CD4-positive, alpha-beta memory T cell (primary cell): ENCODE measurements around the gene TACR2. TPM values are rescaled to one million over a fixed set of nuclear protein-coding genes. Genes with fewer than 3 reads are reported as not detected.
A peak's percentile ranks its signal among the peaks of the same experiment; 100 is the strongest.

Experiments
- CTCF ChIA-PET: fragments of 350-600 bp; sonication (Branson Sonifier 250); formaldehyde crosslinking; loops from one replicate; lab custom pipeline; 2021; ENCODE audit warnings: inconsistent platforms; ENCODE audit not compliant: partially characterized antibody; lab: Charles Lee
- POLR2A ChIA-PET: fragments of 350-600 bp; sonication (Branson Sonifier 250); formaldehyde crosslinking; loops from one replicate; lab custom pipeline; 2021; ENCODE audit not compliant: partially characterized antibody; lab: Charles Lee
- DNase-seq, 5 donors: peaks; one replicate each; pipeline versions ENCODE4 v3.0.0 to v3.0.0-alpha.2; 2020 to 2022; ENCODE audit warnings: mixed read lengths in 1 of 5
- H3K27ac ChIP-seq: one replicate; pipeline ENCODE4 v1.7.0; 2013; ENCODE audit warnings: low read depth, low read length
- H3K27me3 ChIP-seq: 2 replicates; pipeline ENCODE4 v1.7.0; 2013; ENCODE audit warnings: mild to moderate bottlenecking, low read length, moderate library complexity; ENCODE audit not compliant: insufficient read depth
- H3K36me3 ChIP-seq: 2 replicates; pipeline ENCODE4 v1.7.0; 2013; ENCODE audit warnings: mild to moderate bottlenecking, low read length, moderate library complexity; ENCODE audit not compliant: insufficient read depth
- H3K4me1 ChIP-seq: 2 replicates; pipeline ENCODE4 v1.7.0; 2013; ENCODE audit warnings: mild to moderate bottlenecking, low read length, moderate library complexity; ENCODE audit not compliant: insufficient read depth
- H3K4me3 ChIP-seq, 2 donors: one replicate each; pipeline ENCODE4 v1.7.0; 2013; ENCODE audit warnings: low read length in 2 of 2, mild to moderate bottlenecking in 1 of 2
- H3K9me3 ChIP-seq, 2 donors: one replicate each; pipeline ENCODE4 v1.7.0; 2013; ENCODE audit warnings: low read length in 2 of 2, control low read depth in 1 of 2; ENCODE audit not compliant: control insufficient read depth in 1 of 2
- H3K27ac Mint-ChIP-seq, 7 donors: one replicate each; pipeline ENCODE4 v1.8.0; 2020 to 2021; ENCODE audit warnings: mixed read lengths in 7 of 7, mild to moderate bottlenecking in 6 of 7, inconsistent platforms in 3 of 7, moderate library complexity in 3 of 7
- H3K27me3 Mint-ChIP-seq, 2 donors: one replicate each; pipeline ENCODE4 v1.8.0; 2020 to 2021; ENCODE audit warnings: mixed read lengths in 2 of 2
- H3K36me3 Mint-ChIP-seq, 2 donors: one replicate each; pipeline ENCODE4 v1.8.0; 2020 to 2021; ENCODE audit warnings: mixed read lengths in 2 of 2, inconsistent platforms in 1 of 2, mild to moderate bottlenecking in 1 of 2
- H3K4me1 Mint-ChIP-seq, 4 donors: one replicate each; pipeline ENCODE4 v1.8.0; 2020 to 2021; ENCODE audit warnings: mixed read lengths in 4 of 4, mild to moderate bottlenecking in 1 of 4
- H3K4me3 Mint-ChIP-seq, 8 donors: one replicate each; pipeline ENCODE4 v1.8.0; 2020 to 2021; ENCODE audit warnings: mixed read lengths in 8 of 8, mild to moderate bottlenecking in 7 of 8, moderate library complexity in 6 of 8, inconsistent platforms in 3 of 8
- H3K9me3 Mint-ChIP-seq, 8 donors: one replicate each; pipeline ENCODE4 v1.8.0; 2020 to 2021; ENCODE audit warnings: mixed read lengths in 8 of 8, mild to moderate bottlenecking in 5 of 8, inconsistent platforms in 3 of 8, moderate library complexity in 1 of 8
- intact Hi-C: fragments of 100-400 bp; cut with micrococcal nuclease; formaldehyde crosslinking; loops from one replicate; pipeline ENCODE4 v1.15.1; 2023
- polyA plus RNA-seq, 2 donors: library from polyadenylated mRNA; unstranded; fragments of 300-500 nt; fragmentation: Illumina TruSeq; gene quantifications; one replicate each; pipeline ENCODE4 v1.2.3, GENCODE V29; 2021
- total RNA-seq, 2 experiments: library from RNA; stranded (reverse); gene quantifications; one replicate each; pipeline ENCODE4 v1.2.3, GENCODE V29; 2021

TACR2 gene
- total and polyA plus RNA-seq, 4 experiments from 2014 or later: 0.17 to 0.19 TPM; not detected in 2

GRCh38 chr10:69353977-69354635 lies 62.6 kb downstream of the TACR2 start:
- H3K27ac ChIP-seq: no peak overlapping the region
- no peak for DNase-seq
- no peaks in the 10 kb centered on the region for H3K36me3 ChIP-seq
- Mint-ChIP-seq H3K27me3 (no peaks in the 10 kb centered on the region), H3K9me3 (no peaks in the 10 kb centered on the region), H3K4me1 (peaks cover 29 to 63% (median 44%) of the 10 kb centered on the region in 4 donors), H3K4me3 (peak overlapping the region in 6 of 8 donors; percentile 13 to 47 (median 28)), H3K36me3 (peaks cover 4 to 11% of the 10 kb centered on the region in 2 donors), H3K27ac (peak overlapping the region; percentile 7 to 88 (median 77))
- POLR2A ChIA-PET: interaction anchor here (0.6 to 0.9 kb wide), 4 partner anchors 20 to 192 kb away, joined by 3 to 5 read pairs (median 4); no protein-coding TSS in a partner anchor
- H3K9me3 ChIP-seq: no peaks in the 10 kb centered on the region
- no peak overlapping the region for H3K4me3 ChIP-seq
- H3K4me1 ChIP-seq: peaks cover 43% of the 10 kb centered on the region
- CTCF ChIA-PET: interaction anchor here (0.6 to 1.6 kb wide), 2 partner anchors 16 to 21 kb away, joined by 3 to 4 read pairs; no protein-coding TSS in a partner anchor
- no peaks in the 10 kb centered on the region for H3K27me3 ChIP-seq
- intact Hi-C loops: no loop called here

Other genes with a start within 250 kb of the TACR2 start
- 10 to 100 TPM; 35.7 to 39.0 TPM for gene SUPV3L1, start 236.7 kb downstream of the TACR2 start, total RNA-seq
- gene SUPV3L1, start 236.7 kb downstream of the TACR2 start, polyA plus RNA-seq: 10 to 100 TPM; 14.2 to 21.5 TPM
- gene HKDC1, start 196.6 kb downstream of the TACR2 start, total RNA-seq: 1 to 10 TPM; 3.5 TPM
- gene HKDC1, start 196.6 kb downstream of the TACR2 start, polyA plus RNA-seq: 1 to 10 TPM; 5.5 to 8.1 TPM
- gene HK1, start 138.4 kb downstream of the TACR2 start, total RNA-seq: 10 to 100 TPM; 68.6 to 70.1 TPM
- 100 to 1,000 TPM; 153 to 156 TPM for gene HK1, start 138.4 kb downstream of the TACR2 start, polyA plus RNA-seq
- 1 to 10 TPM; 2.4 to 2.8 TPM for gene TSPAN15, start 34.5 kb upstream of the TACR2 start, total RNA-seq
- 10 to 100 TPM; 15.9 to 18.1 TPM for gene TSPAN15, start 34.5 kb upstream of the TACR2 start, polyA plus RNA-seq
- gene NEUROG3, start 156.5 kb upstream of the TACR2 start, total RNA-seq: not detected
- under 1 TPM in 1 of 2 donors, not detected in 1; 0.14 TPM for gene NEUROG3, start 156.5 kb upstream of the TACR2 start, polyA plus RNA-seq
- gene FAM241B, start 213.3 kb upstream of the TACR2 start, total RNA-seq: 10 to 100 TPM in 1 of 2 experiments, 1 to 10 TPM in 1; 9.4 to 10.7 TPM
- 10 to 100 TPM; 17.3 to 24.9 TPM for gene FAM241B, start 213.3 kb upstream of the TACR2 start, polyA plus RNA-seq